HEK293 (cell line): ENCODE results near the gene MFSD6L.

ENCODE experiments used
- CTCF ChIA-PET: fragments of 350-600 bp; formaldehyde crosslinking; extraction: SDS; loops from one replicate; lab custom pipeline; 2021; ENCODE audit warnings: antibody characterized with exemption; lab: Yijun Ruan, JAX
- POLR2A ChIA-PET: fragments of 300-600 bp; formaldehyde crosslinking; extraction: SDS; loops from one replicate; lab custom pipeline; 2020; ENCODE audit warnings: antibody characterized with exemption, inconsistent platforms; lab: Yijun Ruan, JAX
- H3K27ac ChIP-seq: fragments of 200-500 bp; sonication (Bioruptor generic); 2 replicates; pipeline ENCODE4 v1.5.1; 2014; ENCODE audit warnings: low read depth, low read length, control low read depth, inconsistent platforms; ENCODE audit errors: extremely low read depth
- H3K36me3 ChIP-seq, 2 experiments: fragments of 200-500 bp in 1 of 2; sonication (Bioruptor generic) in 1 of 2; 1 replicate in 1 of 2; 2 replicates in 1 of 2; pipeline ENCODE4 v1.5.1; 2014 to 2017; ENCODE audit warnings: inconsistent platforms in 2 of 2, low read length in 2 of 2; ENCODE audit not compliant: control insufficient read depth in 2 of 2, insufficient read depth in 1 of 2
- H3K4me1 ChIP-seq: fragments of 200-500 bp; sonication (Bioruptor generic); 2 replicates; pipeline ENCODE4 v1.5.1; 2014; ENCODE audit warnings: mild to moderate bottlenecking, low read length, inconsistent platforms; ENCODE audit not compliant: control insufficient read depth, insufficient read depth
- H3K4me3 ChIP-seq: 2 replicates; pipeline ENCODE4 v1.5.1; 2011; ENCODE audit warnings: low read depth, mild to moderate bottlenecking, control low read depth, low read length, moderate library complexity
- H3K9me3 ChIP-seq: fragments of 200-500 bp; sonication (Bioruptor generic); 2 replicates; pipeline ENCODE4 v1.5.1; 2014; ENCODE audit warnings: low read depth, low read length, inconsistent platforms; ENCODE audit not compliant: control insufficient read depth, insufficient read depth
- GFI1B ChIP-seq: fragments of 450-650 bp; formaldehyde crosslinking; IDR thresholded peaks from 2 replicates; pipeline ENCODE4 v1.5.1; 2016; ENCODE audit warnings: missing biosample characterization, missing genetic modification characterization
- KLF9 ChIP-seq: fragments of 450-650 bp; formaldehyde crosslinking; IDR thresholded peaks from 2 replicates; pipeline ENCODE4 v1.5.1; 2016; ENCODE audit warnings: missing biosample characterization, missing genetic modification characterization, low read depth
- PRDM10 ChIP-seq: fragments of 450-650 bp; formaldehyde crosslinking; IDR thresholded peaks from 2 replicates; pipeline ENCODE4 v1.5.1; 2016; ENCODE audit warnings: missing biosample characterization, missing genetic modification characterization
- REPIN1 ChIP-seq: fragments of 450-650 bp; formaldehyde crosslinking; IDR thresholded peaks from 2 replicates; pipeline ENCODE4 v1.5.1; 2017; ENCODE audit warnings: missing biosample characterization, missing genetic modification characterization, low read depth
- REST ChIP-seq: fragments of 450-650 bp; formaldehyde crosslinking; IDR thresholded peaks from 2 replicates; pipeline ENCODE4 v1.5.1; 2016; ENCODE audit warnings: missing biosample characterization, missing genetic modification characterization
- SETDB1 ChIP-seq: IDR thresholded peaks from one replicate; pipeline ENCODE4 v1.6.1; 2017; ENCODE audit warnings: mild to moderate bottlenecking, low read length, moderate library complexity, mixed read lengths; ENCODE audit not compliant: insufficient read length
- TRIM28 ChIP-seq: IDR thresholded peaks from 2 replicates; pipeline ENCODE4 v1.6.1; 2011; ENCODE audit warnings: low read length, control low read depth, borderline replicate concordance
- WT1 ChIP-seq: fragments of 450-650 bp; formaldehyde crosslinking; IDR thresholded peaks from 2 replicates; pipeline ENCODE4 v1.5.1; 2016; ENCODE audit warnings: missing biosample characterization, missing genetic modification characterization
- ZNF138 ChIP-seq: fragments of 450-650 bp; formaldehyde crosslinking; IDR thresholded peaks from 2 replicates; pipeline ENCODE4 v1.5.1; 2016; ENCODE audit warnings: missing biosample characterization, missing genetic modification characterization, borderline replicate concordance
- ZNF302 ChIP-seq: fragments of 450-650 bp; formaldehyde crosslinking; IDR thresholded peaks from 2 replicates; pipeline ENCODE4 v1.5.1; 2016; ENCODE audit warnings: missing biosample characterization, missing genetic modification characterization, low read depth
- ZNF544 ChIP-seq: fragments of 450-650 bp; formaldehyde crosslinking; IDR thresholded peaks from 2 replicates; pipeline ENCODE4 v1.5.0; 2017; ENCODE audit warnings: missing biosample characterization, missing genetic modification characterization
- ZNF600 ChIP-seq: fragments of 450-650 bp; formaldehyde crosslinking; IDR thresholded peaks from 2 replicates; pipeline ENCODE4 v1.5.1; 2016; ENCODE audit warnings: missing biosample characterization, missing genetic modification characterization
- ZNF654 ChIP-seq: fragments of 450-650 bp; formaldehyde crosslinking; IDR thresholded peaks from 2 replicates; pipeline ENCODE4 v1.5.1; 2016; ENCODE audit warnings: low read depth, missing biosample characterization, missing genetic modification characterization
- ZNF664 ChIP-seq: fragments of 450-650 bp; formaldehyde crosslinking; IDR thresholded peaks from 2 replicates; pipeline ENCODE4 v1.5.1; 2016; ENCODE audit warnings: missing biosample characterization, missing genetic modification characterization
- ZNF692 ChIP-seq: fragments of 450-650 bp; formaldehyde crosslinking; IDR thresholded peaks from 2 replicates; pipeline ENCODE4 v1.5.1; 2016; ENCODE audit warnings: missing biosample characterization, missing genetic modification characterization
- ZNF791 ChIP-seq: fragments of 450-650 bp; formaldehyde crosslinking; IDR thresholded peaks from 2 replicates; pipeline ENCODE4 v1.5.1; 2016; ENCODE audit warnings: missing biosample characterization, missing genetic modification characterization
- TF ChIP-seq, protein P1 (sequence below): fragments of 450-650 bp; formaldehyde crosslinking; IDR thresholded peaks from 2 replicates; pipeline ENCODE4 v1.5.1; 2017; ENCODE audit warnings: missing biosample characterization, mild to moderate bottlenecking, missing genetic modification characterization, moderate library complexity
- TF ChIP-seq, protein P2 (sequence below): fragments of 450-650 bp; formaldehyde crosslinking; IDR thresholded peaks from 2 replicates; pipeline ENCODE4 v1.5.1; 2016; ENCODE audit warnings: missing biosample characterization, missing genetic modification characterization

MFSD6L gene

DNA sequence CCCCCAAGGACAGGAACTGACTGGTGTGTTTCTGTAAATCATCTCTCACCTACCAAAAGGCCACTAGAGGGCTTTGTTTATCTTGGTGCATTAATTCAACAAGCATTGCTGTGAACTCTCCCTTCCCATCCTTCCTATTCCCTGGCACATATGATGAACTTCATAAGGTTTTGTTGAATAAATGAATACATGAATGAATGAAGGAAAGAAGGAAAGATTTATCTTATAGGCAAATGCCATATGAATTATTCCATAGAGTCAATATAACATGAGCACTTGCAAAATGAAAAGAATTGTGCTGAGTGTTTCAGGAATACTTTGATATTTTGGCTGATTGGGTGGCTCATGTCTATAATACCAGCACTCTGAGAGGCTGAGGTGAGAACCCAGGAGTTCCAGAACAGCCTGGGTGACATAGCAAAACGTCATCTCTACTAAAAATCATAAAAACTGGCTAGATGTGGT, 45.2 kb downstream of the MFSD6L start:
- POLR2A ChIA-PET, result no interaction called here
- Histone ChIP-seq H3K4me1 (no peaks in the 10 kb centered on the region), H3K27ac (no peak overlapping the region), H3K4me3 (no peak overlapping the region), H3K36me3 (no peaks in the 10 kb centered on the region), H3K9me3 (no peaks in the 10 kb centered on the region)
- CTCF ChIA-PET, result interaction anchor here (0.6 to 1.3 kb wide), 5 partner anchors 11 to 218 kb away, joined by 3 to 5 read pairs (median 4); no protein-coding TSS in a partner anchor
- TF ChIP-seq ZNF654 (tag by site-specific recombination) (peak; percentile 23), SETDB1 (no peak)

DNA sequence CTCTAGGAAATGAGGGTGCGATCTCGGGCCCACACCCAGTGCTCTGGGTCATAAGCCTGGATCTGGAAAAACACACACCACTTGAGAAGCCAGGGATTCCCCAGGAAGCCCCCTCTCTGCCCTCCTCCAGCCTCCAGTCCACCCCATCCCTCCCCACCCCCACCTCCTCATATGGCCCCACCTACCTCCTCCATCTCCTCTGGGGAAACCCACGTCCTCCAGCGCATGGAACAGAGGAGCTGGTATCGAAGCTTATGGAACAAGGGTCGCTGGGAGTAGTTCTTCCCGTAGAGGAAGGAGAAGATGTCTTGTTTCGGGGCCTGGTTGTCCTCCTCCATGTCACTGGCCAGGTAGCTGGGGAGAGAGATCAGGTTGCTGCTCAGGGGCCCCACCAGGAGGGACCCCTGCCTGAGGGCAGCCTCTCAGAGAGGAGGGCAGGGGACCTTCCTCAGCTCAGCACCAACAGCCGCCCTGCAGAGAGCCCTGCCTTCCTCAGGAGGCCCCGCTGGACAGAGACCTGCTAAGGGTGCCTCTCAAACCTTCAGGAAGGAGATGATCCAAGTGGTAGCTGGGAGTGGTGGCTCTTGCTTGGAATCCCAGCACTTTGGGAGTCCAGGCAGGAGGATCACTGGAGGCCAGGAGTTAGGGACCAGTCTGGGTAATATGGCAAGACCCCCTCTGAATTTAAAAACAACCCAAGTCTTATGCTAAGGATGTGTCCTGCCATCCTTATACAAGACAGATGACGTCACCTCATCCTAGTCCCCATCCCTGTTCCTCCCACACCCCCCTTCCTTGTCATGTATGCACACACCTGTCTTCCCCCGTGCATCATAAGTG, 45.8 kb downstream of the MFSD6L start:
- no peaks in the 10 kb centered on the region for H3K4me1 ChIP-seq
- no peaks in the 10 kb centered on the region for H3K36me3 ChIP-seq
- no peak overlapping the region for H3K4me3 ChIP-seq
- no peaks in the 10 kb centered on the region for H3K9me3 ChIP-seq
- POLR2A ChIA-PET, result no interaction called here
- H3K27ac ChIP-seq, result no peak overlapping the region
- CTCF ChIA-PET, result interaction anchor here (0.6 to 1.4 kb wide), 9 partner anchors 12 to 340 kb away, joined by 3 to 7 read pairs (median 3); no protein-coding TSS in a partner anchor
- TF ChIP-seq ZNF138 (no peak), WT1 (no peak), ZNF664 (tag by site-specific recombination) (no peak), ZNF600 (tag by site-specific recombination) (no peak), GFI1B (tag by site-specific recombination) (no peak), KLF9 (tag by site-specific recombination) (no peak), PRDM10 (tag by site-specific recombination) (0 out of 2 replicates have a peak, but pooled peaks have one; percentile 35), REST (tag by site-specific recombination) (peak; percentile 48), REPIN1 (tag by site-specific recombination) (no peak), ZNF791 (tag by site-specific recombination) (no peak), ZNF302 (tag by site-specific recombination) (no peak), ZNF692 (tag by site-specific recombination) (no peak), TRIM28 (no peak), ZNF544 (tag by site-specific recombination) (no peak)
- TF ChIP-seq, protein P1, sequence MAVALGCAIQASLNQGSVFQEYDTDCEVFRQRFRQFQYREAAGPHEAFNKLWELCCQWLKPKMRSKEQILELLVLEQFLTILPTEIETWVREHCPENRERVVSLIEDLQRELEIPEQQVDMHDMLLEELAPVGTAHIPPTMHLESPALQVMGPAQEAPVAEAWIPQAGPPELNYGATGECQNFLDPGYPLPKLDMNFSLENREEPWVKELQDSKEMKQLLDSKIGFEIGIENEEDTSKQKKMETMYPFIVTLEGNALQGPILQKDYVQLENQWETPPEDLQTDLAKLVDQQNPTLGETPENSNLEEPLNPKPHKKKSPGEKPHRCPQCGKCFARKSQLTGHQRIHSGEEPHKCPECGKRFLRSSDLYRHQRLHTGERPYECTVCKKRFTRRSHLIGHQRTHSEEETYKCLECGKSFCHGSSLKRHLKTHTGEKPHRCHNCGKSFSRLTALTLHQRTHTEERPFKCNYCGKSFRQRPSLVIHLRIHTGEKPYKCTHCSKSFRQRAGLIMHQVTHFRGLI, result no peak
- TF ChIP-seq, protein P2, sequence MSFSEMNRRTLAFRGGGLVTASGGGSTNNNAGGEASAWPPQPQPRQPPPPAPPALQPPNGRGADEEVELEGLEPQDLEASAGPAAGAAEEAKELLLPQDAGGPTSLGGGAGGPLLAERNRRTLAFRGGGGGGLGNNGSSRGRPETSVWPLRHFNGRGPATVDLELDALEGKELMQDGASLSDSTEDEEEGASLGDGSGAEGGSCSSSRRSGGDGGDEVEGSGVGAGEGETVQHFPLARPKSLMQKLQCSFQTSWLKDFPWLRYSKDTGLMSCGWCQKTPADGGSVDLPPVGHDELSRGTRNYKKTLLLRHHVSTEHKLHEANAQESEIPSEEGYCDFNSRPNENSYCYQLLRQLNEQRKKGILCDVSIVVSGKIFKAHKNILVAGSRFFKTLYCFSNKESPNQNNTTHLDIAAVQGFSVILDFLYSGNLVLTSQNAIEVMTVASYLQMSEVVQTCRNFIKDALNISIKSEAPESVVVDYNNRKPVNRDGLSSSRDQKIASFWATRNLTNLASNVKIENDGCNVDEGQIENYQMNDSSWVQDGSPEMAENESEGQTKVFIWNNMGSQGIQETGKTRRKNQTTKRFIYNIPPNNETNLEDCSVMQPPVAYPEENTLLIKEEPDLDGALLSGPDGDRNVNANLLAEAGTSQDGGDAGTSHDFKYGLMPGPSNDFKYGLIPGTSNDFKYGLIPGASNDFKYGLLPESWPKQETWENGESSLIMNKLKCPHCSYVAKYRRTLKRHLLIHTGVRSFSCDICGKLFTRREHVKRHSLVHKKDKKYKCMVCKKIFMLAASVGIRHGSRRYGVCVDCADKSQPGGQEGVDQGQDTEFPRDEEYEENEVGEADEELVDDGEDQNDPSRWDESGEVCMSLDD (tag by site-specific recombination), result no peak
